Right renal pelvis (tissue), 4 donors: Measurements from ENCODE around the gene POLR1D. TPM values are rescaled to one million over a fixed set of nuclear protein-coding genes. Genes with fewer than 3 reads are reported as not detected.

ENCODE experiments used
- DNase-seq, 4 donors: peaks; one replicate each; pipeline ENCODE4 v3.0.0-alpha.2; 2013; ENCODE audit warnings: low read depth in 4 of 4, low spot score in 3 of 4, missing footprints in 1 of 4
- polyA plus RNA-seq, 4 donors: library from polyadenylated mRNA; unstranded; fragments of 120-200 nt; gene quantifications; one replicate each; pipeline ENCODE4 v1.2.1, GENCODE V29; 2013; ENCODE audit not compliant: insufficient read length in 4 of 4

POLR1D gene, protein sequence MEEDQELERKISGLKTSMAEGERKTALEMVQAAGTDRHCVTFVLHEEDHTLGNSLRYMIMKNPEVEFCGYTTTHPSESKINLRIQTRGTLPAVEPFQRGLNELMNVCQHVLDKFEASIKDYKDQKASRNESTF
- 100 to 1,000 TPM; 120 to 144 (median 134) TPM for polyA plus RNA-seq

DNA sequence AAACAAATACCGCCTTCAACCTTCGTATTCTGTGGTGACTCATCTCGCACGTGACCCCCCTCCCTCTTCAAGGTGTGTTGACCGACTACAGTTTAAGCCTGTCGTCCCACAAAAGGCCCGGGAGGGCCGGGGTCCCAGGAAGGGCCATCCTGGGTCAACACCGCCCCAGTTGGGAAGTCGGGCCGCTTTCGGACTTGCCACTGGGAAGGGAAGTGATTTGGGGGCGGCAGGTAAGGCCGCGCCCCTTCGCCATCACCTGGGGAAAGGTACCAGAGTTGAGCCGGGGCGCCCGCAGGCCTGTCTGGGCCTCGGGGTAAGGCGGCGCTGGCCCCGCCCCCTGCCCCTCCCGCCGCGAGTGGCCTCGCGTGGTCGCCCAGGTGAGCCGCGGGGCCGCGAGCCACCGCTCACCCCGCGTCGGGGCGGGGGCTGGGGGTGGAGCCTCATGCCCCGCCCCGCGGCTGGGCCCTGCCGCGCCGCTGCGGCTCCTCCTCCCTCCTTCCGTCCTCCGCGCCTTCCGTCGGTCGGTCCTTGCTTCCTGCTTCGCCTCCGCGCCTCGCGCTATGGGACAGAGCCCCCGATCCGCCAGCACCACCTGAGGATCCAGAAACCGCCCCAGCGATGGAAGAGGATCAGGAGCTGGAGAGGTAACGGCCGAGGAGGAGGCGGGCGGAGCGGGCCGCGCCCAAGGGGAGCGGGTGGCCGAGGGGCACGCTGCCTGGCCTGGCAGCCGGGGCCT is at the start of gene POLR1D:
Gene POLR1D (plus strand): TSS at position 527 of the 736 bp plus-strand sequence. CDS start 92 bp downstream, at position 619.
- DNase-seq: peak; percentile 61 to 79 (median 72)

DNA sequence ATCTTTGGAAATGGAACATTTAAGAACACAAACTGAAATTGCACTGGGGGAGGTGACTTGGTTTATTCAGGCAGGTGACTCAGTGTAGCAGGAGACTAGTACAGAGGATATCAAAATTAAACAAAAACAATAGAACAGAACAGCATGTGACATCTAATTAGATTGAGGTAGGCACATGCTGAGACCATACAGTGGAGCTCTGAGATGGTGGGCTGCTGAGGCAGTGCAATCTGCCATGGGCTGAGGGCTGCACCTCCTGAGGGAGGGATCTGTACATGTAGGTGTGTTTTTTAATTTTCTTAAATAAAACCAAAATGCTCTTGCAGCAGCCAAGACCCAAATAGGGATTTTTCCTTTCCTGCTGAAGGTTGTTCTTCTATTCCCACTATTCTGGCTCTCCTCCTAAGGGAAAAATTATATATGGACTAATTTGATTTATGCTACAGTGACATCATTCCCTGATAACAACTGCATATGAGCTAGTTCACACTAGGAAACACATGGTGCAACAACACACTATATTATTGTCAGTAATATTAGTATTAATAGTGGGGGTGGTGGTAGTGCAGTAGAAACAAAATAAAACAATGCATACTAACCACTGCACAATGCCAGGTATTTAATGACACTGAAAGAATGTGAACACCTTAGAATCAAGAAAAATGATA is 49.3 kb upstream of the POLR1D start:
- DNase-seq: no peak

DNA sequence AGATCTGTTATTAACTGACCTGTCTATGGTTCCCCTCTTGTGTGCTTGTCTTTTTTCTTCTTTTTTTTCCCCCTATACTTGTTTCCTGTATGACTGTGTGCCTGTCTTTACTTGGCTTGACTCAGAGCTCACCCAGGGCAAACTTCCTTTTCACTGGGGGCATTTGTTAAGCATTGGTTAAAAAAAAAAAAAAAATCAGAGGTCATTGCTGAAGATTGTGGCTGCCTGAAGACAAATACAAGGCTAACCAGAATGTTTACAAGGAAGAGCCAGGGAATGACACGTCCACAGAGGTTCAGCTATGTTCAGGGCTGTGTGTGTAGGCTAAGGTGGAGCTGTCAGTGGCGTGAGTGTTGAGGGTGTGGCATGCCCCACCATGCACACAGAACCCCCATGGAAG is 48.4 kb upstream of the POLR1D start:
- DNase-seq: no peak

DNA sequence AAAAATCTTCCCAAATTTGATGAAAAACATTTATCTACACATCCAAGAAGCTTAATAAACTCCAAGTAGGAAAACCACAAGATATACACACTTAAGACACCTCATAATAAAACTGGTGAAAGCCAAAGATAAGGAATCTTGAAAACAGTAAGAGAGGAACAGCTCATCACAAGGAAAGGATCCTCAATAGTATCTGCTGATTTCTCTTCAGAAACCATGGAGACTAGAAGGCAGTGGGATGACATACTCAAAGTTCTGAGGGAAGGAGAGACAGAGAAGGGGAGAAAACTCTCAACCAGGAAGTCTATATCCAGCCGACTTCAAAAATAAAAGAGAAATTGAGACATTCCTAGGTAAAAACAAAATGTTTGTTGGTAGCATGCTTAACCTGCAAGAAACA is 47.0 kb upstream of the POLR1D start:
- DNase-seq: no peak

DNA sequence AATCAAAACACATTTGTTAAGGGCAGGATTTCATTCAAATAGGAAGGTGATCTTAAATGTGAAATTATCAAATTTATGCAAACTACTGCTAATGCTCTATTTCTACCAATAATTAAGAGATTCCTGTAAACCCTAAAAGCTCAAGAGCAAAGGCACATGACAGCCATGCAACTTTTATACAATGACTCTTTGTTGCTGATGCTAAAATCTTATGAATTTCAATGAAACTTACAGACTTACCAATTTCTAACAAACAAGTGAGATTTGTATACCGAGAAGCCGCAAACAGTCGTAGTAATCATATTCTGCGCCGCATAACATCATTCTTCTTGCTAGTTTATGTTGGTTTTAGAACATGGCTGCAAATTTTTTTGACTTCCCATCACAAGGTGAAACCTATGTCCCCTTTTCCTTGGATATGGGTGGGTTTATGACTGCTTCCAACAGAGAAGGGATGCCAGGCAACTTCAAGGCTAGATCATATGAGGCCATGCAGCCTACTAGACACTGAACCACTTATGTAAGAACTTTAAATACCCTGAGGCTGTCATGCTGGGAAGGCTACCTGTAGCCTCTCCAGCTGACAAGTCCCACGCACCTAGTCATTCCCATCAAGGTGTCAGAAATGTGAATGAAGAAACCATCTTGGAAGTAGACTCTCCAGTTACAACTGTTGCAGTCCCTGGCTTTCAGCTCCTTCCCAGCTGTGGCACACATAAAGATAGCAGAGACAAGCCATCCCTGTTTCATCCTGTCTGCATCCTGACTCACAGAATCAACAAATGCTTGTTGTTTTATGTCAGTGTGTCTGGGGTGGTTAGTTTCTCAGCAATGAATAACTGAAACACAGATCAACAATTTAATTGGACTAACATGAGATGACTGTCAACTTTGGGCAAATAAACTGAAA is 43.3 kb upstream of the POLR1D start:
- no peak for DNase-seq

DNA sequence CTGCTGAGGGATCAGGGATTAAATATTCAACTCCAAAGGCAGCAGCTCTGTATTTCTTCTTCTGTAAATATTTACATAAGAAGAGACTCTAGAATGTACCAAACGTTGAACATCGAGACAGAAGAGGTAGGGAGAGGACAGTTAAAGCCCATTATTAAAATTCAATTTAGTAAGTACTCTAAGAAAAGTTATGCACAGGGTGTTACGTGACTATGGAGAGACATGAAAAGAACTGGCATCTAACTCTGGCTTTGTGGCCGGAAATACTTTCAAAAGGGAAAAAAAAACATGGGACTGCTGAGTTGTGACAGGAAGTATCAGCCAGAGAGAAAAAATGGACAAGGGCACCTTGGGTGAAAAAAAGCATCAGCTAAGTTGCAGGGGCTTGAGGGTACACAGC is 38.0 kb upstream of the POLR1D start:
- DNase-seq: no peak

DNA sequence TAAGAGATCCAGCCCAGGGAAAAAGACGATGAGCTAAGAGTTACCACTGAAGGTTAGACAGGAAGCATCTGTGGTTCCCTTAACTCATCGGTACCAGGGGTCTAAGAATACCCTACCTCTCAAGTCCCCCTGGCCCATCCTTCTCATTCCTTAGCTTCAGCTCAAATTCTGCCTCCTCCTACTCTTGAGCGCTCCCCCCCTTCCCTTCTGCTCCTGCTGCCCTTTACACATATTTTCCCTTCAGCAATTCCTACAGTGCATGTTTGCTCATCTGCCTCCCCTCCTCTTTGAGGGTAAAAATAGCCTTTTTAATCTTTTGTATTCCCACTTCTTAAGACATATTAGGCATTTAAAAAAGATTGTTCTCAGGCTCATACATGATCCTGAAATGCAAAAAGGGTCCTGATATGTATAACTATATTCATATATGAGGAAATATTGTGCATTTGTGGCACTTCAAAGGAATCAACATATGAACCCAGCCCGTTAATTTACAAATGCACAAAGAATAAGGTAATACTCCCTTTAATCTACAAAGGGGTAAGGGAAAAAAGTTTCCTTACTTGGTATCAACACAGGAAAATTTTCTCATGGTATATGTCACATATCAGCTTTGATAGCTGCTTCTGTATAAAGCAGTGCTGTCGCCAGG is 34.5 kb upstream of the POLR1D start:
- DNase-seq: no peak

DNA sequence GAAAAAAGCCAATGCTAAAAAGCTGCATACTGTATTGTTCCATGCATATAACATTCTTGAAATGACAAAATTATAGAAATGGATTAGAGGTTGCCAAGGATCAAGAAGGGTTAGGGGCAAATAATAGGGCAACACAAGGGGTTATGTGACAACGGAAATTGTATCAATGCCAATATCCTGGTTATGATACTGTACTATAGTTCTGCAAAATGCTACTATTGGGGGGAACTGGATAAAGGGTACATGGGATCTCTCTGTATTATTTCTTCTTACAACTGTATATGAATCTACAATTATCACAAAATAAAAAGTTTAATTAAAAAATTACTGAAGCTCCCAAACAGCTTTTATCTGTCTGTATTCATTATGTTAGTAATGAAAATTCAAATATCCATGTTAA is 33.3 kb upstream of the POLR1D start:
- DNase-seq: no peak

DNA sequence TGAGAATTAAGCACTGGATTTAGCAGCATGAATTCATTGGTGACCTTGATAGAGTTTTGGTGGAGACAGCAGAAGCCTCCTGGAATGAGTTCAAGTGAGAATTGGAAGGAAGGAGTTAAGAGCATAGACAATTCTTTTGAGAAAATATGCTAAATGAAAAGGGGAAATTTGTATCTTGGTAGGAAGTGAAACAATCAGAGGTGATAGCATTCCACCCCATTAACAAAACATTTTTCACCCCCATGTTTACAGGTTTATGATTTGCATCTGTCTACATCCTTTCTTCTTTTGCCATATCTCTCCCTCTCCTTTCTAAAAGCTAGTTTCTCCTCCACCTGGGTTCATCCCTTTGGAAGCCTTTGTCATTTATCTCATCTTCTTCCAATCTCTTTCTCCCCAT is 28.8 kb upstream of the POLR1D start:
- DNase-seq: no peak

DNA sequence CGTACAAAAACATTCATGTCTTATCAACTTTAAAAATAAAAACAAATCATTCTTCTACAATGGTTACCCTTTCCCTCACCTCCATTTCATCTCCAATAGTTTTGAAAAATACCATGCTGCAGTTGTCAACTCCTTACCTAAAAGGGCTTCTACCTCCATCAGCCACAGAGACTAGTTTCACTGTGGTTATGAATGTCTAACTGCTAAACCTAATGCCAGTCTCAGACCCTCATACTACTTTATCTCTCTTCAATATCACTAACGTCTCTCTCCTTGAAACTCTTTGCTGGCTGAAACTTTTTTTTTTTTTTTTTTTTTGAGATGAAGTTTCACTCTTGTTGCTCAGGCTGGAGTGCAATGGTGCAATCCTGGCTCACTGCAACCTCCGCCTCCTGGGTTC is 28.4 kb upstream of the POLR1D start:
- DNase-seq: no peak

DNA sequence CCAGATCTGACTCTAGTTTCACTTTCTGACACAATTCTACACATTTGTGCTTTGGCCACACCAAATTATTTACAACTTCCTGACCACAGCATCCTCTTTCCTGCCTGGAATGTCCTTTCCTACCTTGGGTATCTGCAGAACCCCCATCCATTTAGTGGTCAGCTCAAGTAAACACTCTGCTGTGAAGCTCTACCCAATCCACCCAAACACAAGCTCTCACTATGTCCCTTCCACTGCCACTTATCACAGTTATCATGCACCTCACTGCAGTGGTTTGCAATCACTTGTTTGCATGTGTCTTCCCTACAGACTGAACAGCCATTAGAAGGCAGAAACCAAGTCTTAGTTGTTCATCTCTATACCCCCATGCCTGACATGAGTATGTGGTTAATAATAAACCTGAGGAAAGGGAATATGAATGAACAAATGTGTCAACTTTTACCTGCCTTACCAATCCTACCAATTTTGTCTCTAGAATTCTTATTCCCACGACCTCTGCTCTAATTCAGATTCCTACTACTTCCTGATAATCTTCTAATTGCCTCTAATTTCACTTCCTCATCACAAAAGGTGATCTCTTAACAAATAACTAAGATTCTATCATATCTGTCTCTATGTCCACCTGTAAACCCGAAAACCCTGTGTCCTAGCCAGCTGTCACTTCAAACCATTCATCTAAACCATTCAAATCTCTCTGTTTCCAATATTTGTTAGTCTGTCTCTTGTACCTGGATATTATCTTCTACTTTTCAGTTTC is 26.5 kb upstream of the POLR1D start:
- no peak for DNase-seq

DNA sequence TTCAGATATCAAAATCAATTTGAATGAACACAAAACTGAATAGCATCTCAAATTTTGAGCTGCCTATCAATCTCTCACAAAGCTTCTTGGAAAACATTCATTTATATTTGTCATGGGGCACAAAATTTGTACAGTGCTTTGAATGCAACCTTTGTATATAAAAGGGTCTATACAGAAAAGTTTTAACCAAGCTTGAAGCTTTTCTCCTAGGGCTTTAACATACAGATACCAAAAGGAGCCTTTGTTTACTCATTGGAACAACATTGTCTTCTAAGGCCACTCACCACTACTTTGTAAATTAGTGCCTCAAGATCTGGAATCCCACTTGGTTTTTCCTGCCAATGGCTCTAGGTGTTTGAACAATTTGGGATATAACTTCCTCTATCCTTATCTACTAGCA is 22.6 kb upstream of the POLR1D start:
- DNase-seq: no peak

DNA sequence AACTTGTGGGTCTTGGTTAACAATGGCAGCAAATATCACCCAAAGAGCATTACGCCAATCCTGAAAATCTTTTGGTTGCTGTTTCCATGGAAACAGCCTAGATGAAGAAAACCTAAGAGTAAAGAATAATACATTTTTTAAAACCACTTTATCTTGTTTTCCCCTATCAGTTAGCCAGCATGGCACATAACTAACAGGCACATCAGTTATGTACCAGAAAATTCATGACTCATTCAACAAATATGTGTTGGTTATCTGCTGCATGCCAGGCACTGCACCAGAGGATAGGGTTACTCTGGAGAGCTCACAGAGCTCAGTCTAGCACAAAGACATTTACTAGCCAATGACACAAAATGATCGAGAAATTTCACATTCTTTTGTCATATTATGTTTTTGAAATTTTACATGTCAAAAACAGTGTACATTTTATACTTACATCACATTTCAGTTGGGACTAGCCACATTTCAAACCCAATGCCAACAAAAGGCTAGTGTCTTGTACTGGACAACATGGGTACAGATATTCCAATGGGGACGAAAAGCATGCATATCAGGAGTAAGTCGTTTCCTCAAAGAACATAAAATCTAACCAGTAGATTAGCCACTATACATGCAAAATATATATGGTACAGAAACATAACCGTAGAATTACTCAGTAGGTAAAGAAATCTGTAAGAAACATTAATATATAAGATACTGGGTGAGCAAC is 21.7 kb upstream of the POLR1D start:
- no peak for DNase-seq

DNA sequence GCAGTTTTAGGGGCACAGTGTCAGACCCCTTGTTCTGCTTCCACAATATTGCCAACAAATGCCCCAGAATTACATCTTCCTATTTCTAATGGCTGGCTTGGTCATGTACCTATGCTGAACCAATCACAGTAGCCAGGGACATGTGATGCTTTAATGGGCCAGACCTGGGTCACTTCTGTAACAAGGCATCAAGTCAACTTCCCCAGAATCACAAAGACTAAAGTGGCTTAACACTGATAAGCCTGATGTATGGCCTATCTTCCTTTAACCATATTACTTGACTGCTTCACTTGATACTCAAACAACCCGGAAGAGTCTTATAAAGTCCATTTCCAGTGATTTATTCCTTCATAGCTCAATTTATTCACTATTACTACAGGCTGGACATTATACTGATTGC is 21.0 kb upstream of the POLR1D start:
- no peak for DNase-seq

DNA sequence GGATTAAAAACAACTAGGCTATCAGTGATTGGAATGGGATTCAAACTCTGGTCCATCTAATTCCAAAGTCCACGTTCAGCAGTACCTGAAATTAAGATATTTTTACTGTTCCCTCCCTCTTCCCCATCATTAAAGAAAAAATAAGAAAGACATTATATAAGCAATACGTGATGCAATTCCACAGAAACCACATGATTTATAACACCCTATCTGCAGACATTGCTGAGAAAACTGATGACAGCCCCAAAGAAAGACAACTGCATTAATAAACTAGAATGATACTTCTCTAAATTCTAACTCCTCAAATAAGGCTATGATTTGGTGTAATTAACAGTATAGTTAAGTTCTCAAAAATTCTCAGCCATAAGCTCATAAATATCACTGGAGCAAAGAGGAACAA is 20.5 kb upstream of the POLR1D start:
- no peak for DNase-seq

DNA sequence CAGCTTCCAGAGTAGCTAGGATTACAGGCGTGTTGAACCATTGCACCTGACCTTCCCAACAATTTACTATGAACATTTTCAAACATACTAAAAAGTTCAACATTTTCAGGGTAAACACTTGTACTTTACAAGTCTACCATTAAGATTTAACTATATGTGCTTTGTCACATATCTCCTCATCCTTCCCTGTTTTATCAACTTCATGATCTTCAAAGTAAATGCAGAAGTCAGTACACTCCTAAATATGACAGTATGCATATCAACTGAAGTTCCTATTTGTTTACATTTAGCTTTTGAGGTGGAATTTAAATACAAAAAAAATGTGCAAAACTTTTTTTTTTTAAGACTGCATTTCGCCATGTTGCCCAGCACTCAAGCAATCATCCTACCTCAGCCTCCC is 19.9 kb upstream of the POLR1D start:
- DNase-seq: no peak

DNA sequence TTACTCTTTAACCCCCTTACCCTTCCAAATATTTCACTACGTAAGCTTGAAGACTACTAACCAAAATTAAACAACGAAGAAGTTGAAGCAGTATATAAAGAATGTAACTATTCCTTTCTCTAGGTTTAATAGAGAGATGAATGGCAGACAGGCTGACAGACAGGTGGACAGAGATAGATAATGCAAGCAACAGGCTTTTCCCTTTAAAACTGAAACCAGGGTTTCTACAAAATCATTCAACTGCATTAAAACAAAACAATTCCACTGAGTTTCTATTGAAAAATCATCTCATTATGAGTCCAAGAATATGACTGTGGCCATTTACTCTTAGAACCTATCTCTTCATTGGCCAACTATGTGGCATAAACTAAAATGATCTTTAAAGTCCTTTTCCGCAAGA is 16.6 kb upstream of the POLR1D start:
- no peak for DNase-seq

DNA sequence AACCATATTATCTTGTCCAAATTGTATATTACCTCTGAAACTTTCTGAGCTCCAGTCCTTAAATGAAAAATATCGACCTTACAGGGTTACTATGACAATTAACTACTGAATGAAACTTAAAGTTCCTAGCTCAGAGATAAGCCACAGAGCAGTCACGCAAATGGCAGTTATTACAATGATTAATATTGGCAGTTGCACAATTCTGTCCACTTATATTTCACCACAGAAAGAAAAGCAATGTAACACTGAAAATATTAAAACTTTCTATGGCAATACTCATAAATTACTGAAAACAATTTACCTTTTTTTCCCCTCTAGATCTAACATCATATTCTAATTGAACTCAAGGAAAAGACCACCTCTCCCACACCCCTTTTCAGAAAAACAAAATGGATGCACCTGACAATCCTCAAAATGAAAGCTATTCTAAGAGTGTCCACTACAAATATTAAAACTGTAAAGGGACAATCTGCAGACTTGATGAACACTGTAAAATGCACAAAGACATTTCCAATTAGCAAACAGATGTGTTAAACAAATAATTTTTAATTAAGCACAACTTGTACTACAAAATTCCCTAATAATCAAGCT is 16.0 kb upstream of the POLR1D start:
- DNase-seq: no peak

DNA sequence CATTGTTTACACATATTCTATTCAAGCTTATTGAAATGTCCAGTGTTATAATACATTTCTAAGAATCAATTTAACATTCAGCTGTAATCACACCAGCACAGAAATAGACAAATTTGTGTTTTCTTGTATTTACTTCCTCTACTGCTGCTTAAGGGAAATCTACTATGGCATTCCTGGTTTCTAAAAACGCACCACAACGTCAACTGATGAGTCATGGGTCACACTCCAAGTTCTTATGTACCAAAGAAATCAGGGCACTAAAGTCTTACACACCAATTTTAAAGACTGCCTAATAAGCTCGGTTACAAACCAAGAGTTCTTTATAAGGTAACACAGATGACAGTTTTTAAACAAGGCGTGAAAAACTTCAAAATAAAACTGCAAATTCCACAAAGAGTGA is 14.6 kb upstream of the POLR1D start:
- DNase-seq: no peak
